Femur (tissue), 1 donor: ENCODE data around the gene NSMCE4A.
"Not testable (repeated sequence)": the region's sequence is repeated elsewhere in the genome, so short reads cannot be mapped to it uniquely, and the experiment has no call there.

Source experiments
- DNase-seq: peaks from one replicate; pipeline ENCODE4 v3.0.0-alpha.2; 2017

Gene NSMCE4A

GRCh38 chr10:121988361-121989324 is 13.6 kb upstream of the NSMCE4A start, which contains the start of gene TACC2:
Gene TACC2 (plus strand): TSS chr10:121989163. CDS start chr10:122021982, 32,819 bp downstream.
- DNase-seq = no peak

GRCh38 chr10:121984463-121984862 is 9.4 kb upstream of the NSMCE4A start:
- no peak for DNase-seq

GRCh38 chr10:121983852-121984251 is 8.8 kb upstream of the NSMCE4A start:
- DNase-seq = no peak

GRCh38 chr10:121981346-121981745 is 6.3 kb upstream of the NSMCE4A start:
- DNase-seq = no peak

DNA sequence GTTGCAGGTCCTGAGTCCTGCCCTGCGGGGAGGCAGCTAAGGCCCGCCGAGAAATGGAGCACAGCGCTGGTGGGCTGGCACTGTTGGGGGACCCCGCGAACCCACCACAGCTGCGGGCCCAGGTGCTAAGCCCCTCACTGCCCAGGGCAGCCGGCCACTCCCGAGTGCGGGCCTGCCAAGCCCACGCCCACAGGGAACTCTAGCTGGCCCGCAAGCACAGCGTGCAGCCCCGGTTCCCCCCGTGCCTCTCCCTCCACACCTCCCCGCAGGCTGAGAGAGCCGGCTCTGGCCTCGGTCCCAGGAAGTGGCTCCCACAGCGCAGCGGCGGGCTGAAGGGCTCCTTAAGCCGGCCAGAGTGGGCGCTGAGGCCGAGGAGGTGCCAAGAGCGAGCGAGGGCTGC is 3.5 kb upstream of the NSMCE4A start:
- DNase-seq = no peak

GRCh38 chr10:121976607-121977006 is 1.6 kb upstream of the NSMCE4A start:
- no peak for DNase-seq

DNA sequence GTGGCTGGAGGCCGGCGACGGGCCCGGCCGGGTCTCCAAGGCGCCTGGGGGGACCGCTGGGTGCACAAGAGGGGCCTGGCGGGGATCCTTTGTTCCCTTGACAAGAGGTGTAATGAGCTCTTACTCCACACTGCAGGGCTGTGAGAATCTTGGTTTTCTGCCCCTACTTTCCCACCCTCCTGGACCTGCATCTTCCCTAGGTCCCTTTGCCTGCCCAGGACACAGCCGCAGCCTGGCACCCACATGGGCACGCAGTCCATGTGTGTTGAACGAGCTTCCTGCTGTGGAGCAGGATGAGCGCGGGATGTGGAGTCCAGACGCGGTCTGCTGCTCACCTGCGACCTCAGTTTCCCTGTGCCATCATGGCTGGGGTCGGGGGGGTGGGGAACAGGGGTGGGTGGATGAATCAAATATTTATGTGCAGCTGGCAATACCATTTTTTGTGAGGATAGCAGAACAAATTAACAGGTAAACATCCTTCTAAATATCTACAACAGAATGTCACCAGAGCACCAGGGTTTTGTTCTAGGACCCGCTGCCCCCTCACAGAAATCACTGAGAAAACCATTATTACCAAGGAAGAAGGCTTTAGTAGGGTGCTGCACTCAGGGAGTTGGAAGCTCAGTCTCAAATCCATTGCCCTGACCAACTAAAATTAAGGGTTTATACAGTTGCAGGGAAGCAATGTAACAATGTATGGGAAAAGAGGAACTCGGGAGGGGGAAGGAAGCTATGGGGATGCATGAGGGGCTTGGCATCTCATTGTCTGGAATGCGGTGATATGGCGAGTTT is 474 bp upstream of the NSMCE4A start:
- no peak for DNase-seq

DNA sequence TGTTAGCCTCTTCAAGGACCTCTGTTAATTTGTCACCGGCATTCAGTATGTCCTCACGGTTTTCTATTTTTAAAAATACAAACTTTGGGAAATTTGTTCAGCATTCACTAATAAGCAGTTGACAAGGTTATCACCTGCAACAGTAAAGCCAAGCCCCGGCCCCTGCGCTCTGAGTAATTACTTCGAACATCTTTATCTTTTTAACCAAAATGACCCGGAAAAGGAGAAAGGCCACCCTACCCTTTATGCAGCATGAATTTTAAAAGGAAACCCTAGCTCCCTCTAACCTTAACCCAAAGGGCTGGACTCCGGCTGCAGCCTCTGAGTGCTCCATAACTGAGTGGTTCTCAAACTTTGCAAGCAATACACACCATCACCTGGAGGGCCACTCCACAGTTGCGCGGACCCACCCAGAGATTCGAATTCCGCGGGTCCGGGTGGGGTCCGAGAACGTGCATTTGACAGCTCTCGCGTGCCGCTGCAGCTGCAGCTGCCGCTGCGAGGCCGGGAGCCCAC is 940 bp downstream of the NSMCE4A start:
- DNase-seq = no peak

DNA sequence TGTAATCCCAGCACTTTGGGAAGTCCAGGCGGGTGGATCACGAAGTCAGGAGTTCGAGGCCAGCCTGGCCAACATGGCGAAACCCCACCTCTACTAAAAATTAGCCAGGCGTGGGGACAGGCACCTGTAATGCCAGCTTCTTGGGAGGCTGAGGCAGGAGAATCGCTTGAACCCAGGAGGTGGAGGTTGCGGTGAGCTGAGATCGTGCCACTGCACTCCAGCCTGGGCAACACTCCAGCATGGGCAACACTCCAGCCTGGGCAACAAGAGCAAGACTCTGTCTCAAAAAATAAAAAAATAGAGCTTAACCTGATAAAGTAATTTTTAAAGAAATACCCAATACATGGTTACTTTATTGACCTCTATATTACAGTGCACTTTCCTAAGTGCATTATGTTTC is 5.9 kb downstream of the NSMCE4A start:
- DNase-seq = not testable (repeated sequence)

- no peak for DNase-seq
Observed at GRCh38 chr10:121965996-121966395, 9.0 kb downstream of the NSMCE4A start.

- no peak for DNase-seq
Observed at GRCh38 chr10:121961456-121961855, 13.6 kb downstream of the NSMCE4A start.

GRCh38 chr10:121959671-121960070 is 15.3 kb downstream of the NSMCE4A start:
- no peak for DNase-seq

DNA sequence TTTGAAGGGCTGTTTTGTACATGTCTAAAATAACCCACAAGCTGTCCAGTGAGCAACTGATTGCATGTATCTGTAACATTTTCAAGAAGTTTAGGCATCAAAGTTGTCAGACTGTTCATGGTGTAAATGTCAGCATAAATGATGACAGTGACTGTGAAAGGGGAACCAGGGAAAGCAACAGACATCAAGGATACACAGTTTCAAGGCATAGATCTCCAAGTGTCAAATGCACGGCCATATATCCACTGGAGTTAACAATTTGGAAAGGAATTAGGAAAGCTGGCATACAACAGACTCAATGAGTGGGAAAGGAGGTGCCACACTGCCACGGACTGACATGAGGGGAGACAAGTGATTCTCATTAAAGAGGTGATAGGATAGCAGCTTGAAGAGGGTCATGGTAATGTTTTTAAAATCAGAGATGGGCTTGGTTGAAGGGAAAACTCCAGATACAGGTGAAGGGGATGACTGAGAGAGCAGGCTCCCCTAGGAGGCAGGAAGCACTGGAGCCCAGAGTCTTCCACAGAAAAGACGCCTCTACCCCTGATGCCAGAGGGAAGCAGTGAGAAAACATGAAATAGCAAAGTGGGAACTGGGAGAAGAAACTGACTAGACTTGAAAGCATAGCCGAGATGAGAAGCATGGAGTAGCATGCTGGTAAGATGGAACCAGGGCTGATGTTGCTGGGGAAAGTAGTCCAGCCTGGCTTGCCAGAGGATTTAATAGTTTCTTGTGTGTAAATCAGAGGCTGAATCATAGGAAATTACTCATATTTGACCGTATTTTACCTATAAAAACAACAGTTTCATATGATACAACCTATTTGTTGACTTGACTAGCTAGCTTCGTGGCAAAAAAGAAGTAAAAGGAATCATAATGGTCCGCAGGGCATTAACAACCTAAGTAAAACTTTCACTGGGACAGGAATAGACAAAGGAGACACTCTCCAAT is 18.6 kb downstream of the NSMCE4A start:
- DNase-seq = no peak

- DNase-seq = no peak
Observed at GRCh38 chr10:121952226-121952625, 22.8 kb downstream of the NSMCE4A start.

GRCh38 chr10:121949451-121949850 is 25.6 kb downstream of the NSMCE4A start:
- no peak for DNase-seq

DNA sequence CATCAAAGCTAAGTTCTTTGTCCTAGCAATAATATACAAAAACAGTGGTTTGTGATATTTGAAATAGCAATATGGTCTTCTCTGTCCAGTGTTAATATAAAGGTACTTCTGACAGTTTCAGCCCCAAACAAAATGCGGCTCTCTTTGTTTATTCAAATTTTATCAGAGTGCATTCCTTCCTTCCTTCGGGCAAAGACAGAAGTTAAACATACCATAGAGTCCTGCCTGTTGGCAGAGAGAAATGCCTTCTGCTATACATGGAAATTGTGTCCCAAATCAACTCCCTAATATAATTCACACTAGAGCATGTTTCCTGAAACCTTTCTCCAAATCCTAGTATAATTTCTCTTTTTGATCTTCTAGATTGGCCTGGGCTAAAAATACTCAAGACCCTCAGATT is 26.0 kb downstream of the NSMCE4A start:
- DNase-seq = no peak

- DNase-seq = no peak
Observed at GRCh38 chr10:121947343-121948330, 27.4 kb downstream of the NSMCE4A start.

GRCh38 chr10:121942749-121943416 is 32.1 kb downstream of the NSMCE4A start:
- DNase-seq = peak; percentile 56

GRCh38 chr10:121941532-121941931 is 33.5 kb downstream of the NSMCE4A start:
- DNase-seq = no peak

GRCh38 chr10:121936295-121936694 is 38.7 kb downstream of the NSMCE4A start:
- DNase-seq = no peak
